Prostate gland (tissue), 2 donors: Measurements from ENCODE around the gene SNX9.

Experiments used
- CTCF ChIP-seq, 4 experiments: fragments of 200-600 bp in 2 of 4; fragments of 450-650 bp in 2 of 4; sonication (generic) in 2 of 4; IDR thresholded peaks; 1 replicate in 3 of 4; 2 replicates in 1 of 4; pipeline ENCODE4 v1.5.1; 2016 to 2019; ENCODE audit warnings: antibody characterized with exemption in 4 of 4, mild to moderate bottlenecking in 2 of 4, moderate library complexity in 2 of 4
- POLR2A ChIP-seq: fragments of 450-650 bp; IDR thresholded peaks from one replicate; pipeline ENCODE4 v1.6.1; 2016; ENCODE audit warnings: antibody characterized with exemption, mild to moderate bottlenecking

- TF ChIP-seq CTCF (IDR thresholded peaks at IDR 0.05) (no peak), POLR2A (no peak)
Observed at GRCh38 chr6:157806856-157807215, 16.2 kb upstream of the SNX9 start.
